HL-60 (cell line): ENCODE measurements around the gene NUMB.
A peak's percentile ranks its signal among the peaks of the same experiment; 100 is the strongest.

Experiments
- DNase-seq, 2 experiments: peaks; one replicate each; pipeline ENCODE4 v3.0.0-alpha.2; 2010 to 2020; ENCODE audit warnings: low read depth in 1 of 2, low spot score in 1 of 2
- H3K27ac ChIP-seq: fragments of 250-450 bp; sonication (Bioruptor Pico); replicated peaks from 2 replicates; pipeline ENCODE4 v1.5.1; 2020; ENCODE audit warnings: mild to moderate bottlenecking, moderate library complexity
- H3K27me3 ChIP-seq: fragments of 250-450 bp; sonication (Bioruptor Pico); 2 replicates; pipeline ENCODE4 v1.5.1; 2021; ENCODE audit warnings: mild to moderate bottlenecking, moderate library complexity; ENCODE audit not compliant: insufficient read depth, poor library complexity, severe bottlenecking
- H3K4me3 ChIP-seq: replicated peaks from 2 replicates; pipeline ENCODE4 v1.5.1; 2011; ENCODE audit warnings: mild to moderate bottlenecking, control low read depth, low read length; ENCODE audit not compliant: insufficient read depth
- GABPA ChIP-seq: IDR thresholded peaks from 2 replicates; pipeline ENCODE4 v1.6.1; 2012; ENCODE audit warnings: low read depth
- POLR2AphosphoS5 ChIP-seq: IDR thresholded peaks from 2 replicates; pipeline ENCODE4 v1.6.1; 2012; ENCODE audit warnings: low read depth
- SPI1 ChIP-seq: IDR thresholded peaks from 2 replicates; pipeline ENCODE4 v1.6.1; 2012; ENCODE audit warnings: low read depth, mild to moderate bottlenecking, borderline replicate concordance
- TF ChIP-seq, protein P1 (sequence below): IDR thresholded peaks from 2 replicates; pipeline ENCODE4 v1.6.1; 2012; ENCODE audit warnings: low read depth; ENCODE audit not compliant: insufficient replicate concordance
- TF ChIP-seq, protein P2 (sequence below): IDR thresholded peaks from one replicate; pipeline ENCODE4 v1.5.1; 2011; ENCODE audit warnings: low read length, control low read depth, inconsistent platforms; ENCODE audit not compliant: insufficient read depth

Gene NUMB

DNA sequence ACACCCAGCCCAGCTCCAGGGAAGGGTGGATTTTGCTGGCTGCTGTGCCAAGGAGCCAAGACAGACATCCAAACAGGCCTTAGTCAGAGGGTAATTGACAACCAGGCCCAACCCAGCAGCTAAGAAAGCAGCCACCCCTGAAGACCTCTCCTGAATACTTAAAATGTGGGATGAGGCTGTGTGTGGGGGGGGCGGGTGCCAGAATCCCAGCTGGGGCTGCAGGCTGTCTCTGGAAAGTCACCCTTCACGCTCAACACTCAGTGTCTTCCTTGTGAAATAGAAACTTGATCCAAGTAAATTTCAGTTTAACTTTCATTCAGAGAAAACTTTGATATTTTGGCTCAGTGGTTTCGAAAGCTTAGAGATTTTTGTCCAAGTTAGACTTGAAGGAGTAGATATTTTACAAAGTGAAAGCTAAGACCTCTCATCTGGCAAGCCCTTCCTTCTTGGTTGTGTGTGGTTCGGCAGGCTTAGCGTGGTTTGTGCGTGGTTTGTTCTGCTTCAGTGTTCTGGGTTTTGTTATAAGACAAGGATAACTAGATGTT lies 215.9 kb downstream of the NUMB start:
- no peak overlapping the region for H3K4me3 ChIP-seq
- TF ChIP-seq, protein P1, sequence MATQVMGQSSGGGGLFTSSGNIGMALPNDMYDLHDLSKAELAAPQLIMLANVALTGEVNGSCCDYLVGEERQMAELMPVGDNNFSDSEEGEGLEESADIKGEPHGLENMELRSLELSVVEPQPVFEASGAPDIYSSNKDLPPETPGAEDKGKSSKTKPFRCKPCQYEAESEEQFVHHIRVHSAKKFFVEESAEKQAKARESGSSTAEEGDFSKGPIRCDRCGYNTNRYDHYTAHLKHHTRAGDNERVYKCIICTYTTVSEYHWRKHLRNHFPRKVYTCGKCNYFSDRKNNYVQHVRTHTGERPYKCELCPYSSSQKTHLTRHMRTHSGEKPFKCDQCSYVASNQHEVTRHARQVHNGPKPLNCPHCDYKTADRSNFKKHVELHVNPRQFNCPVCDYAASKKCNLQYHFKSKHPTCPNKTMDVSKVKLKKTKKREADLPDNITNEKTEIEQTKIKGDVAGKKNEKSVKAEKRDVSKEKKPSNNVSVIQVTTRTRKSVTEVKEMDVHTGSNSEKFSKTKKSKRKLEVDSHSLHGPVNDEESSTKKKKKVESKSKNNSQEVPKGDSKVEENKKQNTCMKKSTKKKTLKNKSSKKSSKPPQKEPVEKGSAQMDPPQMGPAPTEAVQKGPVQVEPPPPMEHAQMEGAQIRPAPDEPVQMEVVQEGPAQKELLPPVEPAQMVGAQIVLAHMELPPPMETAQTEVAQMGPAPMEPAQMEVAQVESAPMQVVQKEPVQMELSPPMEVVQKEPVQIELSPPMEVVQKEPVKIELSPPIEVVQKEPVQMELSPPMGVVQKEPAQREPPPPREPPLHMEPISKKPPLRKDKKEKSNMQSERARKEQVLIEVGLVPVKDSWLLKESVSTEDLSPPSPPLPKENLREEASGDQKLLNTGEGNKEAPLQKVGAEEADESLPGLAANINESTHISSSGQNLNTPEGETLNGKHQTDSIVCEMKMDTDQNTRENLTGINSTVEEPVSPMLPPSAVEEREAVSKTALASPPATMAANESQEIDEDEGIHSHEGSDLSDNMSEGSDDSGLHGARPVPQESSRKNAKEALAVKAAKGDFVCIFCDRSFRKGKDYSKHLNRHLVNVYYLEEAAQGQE: no peak
- TF ChIP-seq, protein P2, sequence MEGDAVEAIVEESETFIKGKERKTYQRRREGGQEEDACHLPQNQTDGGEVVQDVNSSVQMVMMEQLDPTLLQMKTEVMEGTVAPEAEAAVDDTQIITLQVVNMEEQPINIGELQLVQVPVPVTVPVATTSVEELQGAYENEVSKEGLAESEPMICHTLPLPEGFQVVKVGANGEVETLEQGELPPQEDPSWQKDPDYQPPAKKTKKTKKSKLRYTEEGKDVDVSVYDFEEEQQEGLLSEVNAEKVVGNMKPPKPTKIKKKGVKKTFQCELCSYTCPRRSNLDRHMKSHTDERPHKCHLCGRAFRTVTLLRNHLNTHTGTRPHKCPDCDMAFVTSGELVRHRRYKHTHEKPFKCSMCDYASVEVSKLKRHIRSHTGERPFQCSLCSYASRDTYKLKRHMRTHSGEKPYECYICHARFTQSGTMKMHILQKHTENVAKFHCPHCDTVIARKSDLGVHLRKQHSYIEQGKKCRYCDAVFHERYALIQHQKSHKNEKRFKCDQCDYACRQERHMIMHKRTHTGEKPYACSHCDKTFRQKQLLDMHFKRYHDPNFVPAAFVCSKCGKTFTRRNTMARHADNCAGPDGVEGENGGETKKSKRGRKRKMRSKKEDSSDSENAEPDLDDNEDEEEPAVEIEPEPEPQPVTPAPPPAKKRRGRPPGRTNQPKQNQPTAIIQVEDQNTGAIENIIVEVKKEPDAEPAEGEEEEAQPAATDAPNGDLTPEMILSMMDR: no peak
- TF ChIP-seq GABPA (no peak), SPI1 (no peak), POLR2AphosphoS5 (no peak)
- DNase-seq: no peak
- H3K27ac ChIP-seq: no peak overlapping the region
- peaks cover 8% of the 10 kb centered on the region for H3K27me3 ChIP-seq

GRCh38 chr14:73241481-73242165 lies 216.7 kb downstream of the NUMB start:
- no peak for TF ChIP-seq SPI1
- TF ChIP-seq, protein P2: no peak
- TF ChIP-seq POLR2AphosphoS5: no peak
- TF ChIP-seq GABPA: no peak
- TF ChIP-seq, protein P1: no peak
- Histone ChIP-seq H3K4me3 (no peak overlapping the region), H3K27me3 (peaks cover 14% of the 10 kb centered on the region), H3K27ac (no peak overlapping the region)
- DNase-seq: no peak

DNA sequence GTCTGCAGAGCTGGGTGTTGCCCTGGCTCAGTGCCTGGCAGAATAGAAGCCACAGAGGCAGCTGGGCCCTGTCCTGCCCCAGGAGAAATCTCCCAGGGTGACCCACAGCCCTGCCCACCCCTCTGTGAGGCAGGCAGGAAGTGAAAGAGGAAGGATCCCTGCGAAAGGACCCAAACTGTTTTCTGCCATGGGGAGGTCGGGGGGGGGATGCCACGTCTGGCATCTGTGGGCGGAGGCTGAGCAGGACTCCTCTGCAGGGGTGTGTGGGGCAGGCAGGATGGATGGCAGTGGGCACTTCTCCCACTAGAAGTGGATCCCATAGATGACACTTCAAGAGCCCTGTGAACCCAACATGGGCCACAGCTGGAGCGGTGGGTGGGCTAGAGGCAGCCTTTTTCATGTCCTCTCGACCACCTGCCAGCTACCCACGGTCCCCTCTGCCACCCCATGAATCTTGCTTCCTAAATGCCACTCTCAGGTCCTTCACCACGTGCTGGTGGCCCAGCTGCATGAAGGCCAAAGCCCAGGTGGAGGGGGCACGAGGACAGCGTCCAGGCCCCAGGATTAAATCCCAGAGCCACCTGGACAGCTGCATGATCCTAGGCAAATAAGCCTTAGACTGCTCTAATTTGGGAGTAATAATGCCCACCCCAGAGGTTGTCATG lies 217.4 kb downstream of the NUMB start:
- Histone ChIP-seq H3K27me3 (peaks cover 14% of the 10 kb centered on the region), H3K4me3 (no peak overlapping the region), H3K27ac (no peak overlapping the region)
- DNase-seq: peak in 1 of 2 experiments; percentile 18
- TF ChIP-seq, protein P2: no peak
- peak; percentile 8; the same call in 1 of the 2 replicates for TF ChIP-seq SPI1
